ENCODE data around the gene ACOT6.
"Not testable (repeated sequence)": the region's sequence is repeated elsewhere in the genome, so short reads cannot be mapped to it uniquely, and the experiment has no call there.

Gene ACOT6

GRCh38 chr14:73612339-73613045 lies at the start of gene ACOT6:
ACOT6 (plus strand) TSS chr14:73612517; CDS start chr14:73612572, 55 bp downstream.
- ATAC-seq: peak; percentile 89 to 91

GRCh38 chr14:73562696-73563095 lies 49.6 kb upstream of the ACOT6 start:
- not testable (repeated sequence) for ATAC-seq

- ATAC-seq: not testable (repeated sequence)
Measured at GRCh38 chr14:73566431-73566830, 45.9 kb upstream of the ACOT6 start.

- not testable (repeated sequence) for ATAC-seq
Measured at GRCh38 chr14:73566935-73567334, 45.4 kb upstream of the ACOT6 start.

GRCh38 chr14:73567358-73567757 lies 45.0 kb upstream of the ACOT6 start:
- no peak for ATAC-seq

- ATAC-seq: no peak
Measured at GRCh38 chr14:73567951-73568885, 44.1 kb upstream of the ACOT6 start.

- not testable (repeated sequence) for ATAC-seq
Measured at GRCh38 chr14:73568886-73569184, 43.5 kb upstream of the ACOT6 start.

- ATAC-seq: peak; percentile 79 to 80
Measured at GRCh38 chr14:73569185-73569958, 42.9 kb upstream of the ACOT6 start, which contains the start of gene ACOT2. ACOT2 (plus strand) TSS chr14:73569213; CDS start chr14:73569241, 28 bp downstream.

GRCh38 chr14:73570913-73571312 lies 41.4 kb upstream of the ACOT6 start:
- peak; percentile 48 to 57 for ATAC-seq

GRCh38 chr14:73573034-73573433 lies 39.3 kb upstream of the ACOT6 start:
- ATAC-seq: not testable (repeated sequence)

GRCh38 chr14:73573740-73574139 lies 38.6 kb upstream of the ACOT6 start:
- not testable (repeated sequence) for ATAC-seq

GRCh38 chr14:73574251-73574650 lies 38.1 kb upstream of the ACOT6 start:
- not testable (repeated sequence) for ATAC-seq

GRCh38 chr14:73576391-73576790 lies 35.9 kb upstream of the ACOT6 start:
- no peak for ATAC-seq

- ATAC-seq: not testable (repeated sequence)
Measured at GRCh38 chr14:73577214-73577613, 35.1 kb upstream of the ACOT6 start.

- ATAC-seq: peak in 1 of 2 donors; percentile 28
Measured at GRCh38 chr14:73582102-73582979, 30.0 kb upstream of the ACOT6 start.

GRCh38 chr14:73588695-73589094 lies 23.6 kb upstream of the ACOT6 start:
- no peak for ATAC-seq

- ATAC-seq: no peak
Measured at GRCh38 chr14:73589116-73589515, 23.2 kb upstream of the ACOT6 start.

- not testable (repeated sequence) for ATAC-seq
Measured at GRCh38 chr14:73590673-73591004, 21.7 kb upstream of the ACOT6 start.

- ATAC-seq: peak; percentile 82 to 84
Measured at GRCh38 chr14:73591690-73592449, 20.4 kb upstream of the ACOT6 start, which contains the start of gene ACOT4. ACOT4 (plus strand) TSS chr14:73591873; CDS start chr14:73591960, 87 bp downstream.

- ATAC-seq: no peak
Measured at GRCh38 chr14:73594491-73594890, 17.8 kb upstream of the ACOT6 start.

GRCh38 chr14:73599499-73599898 lies 12.8 kb upstream of the ACOT6 start:
- no peak for ATAC-seq
